ENCODE measurements around the gene BCAR3.

GRCh38 chr1:93554883-93555872 is 126.5 kb downstream of the BCAR3 start:
- TF ChIP-seq POLR2A (IDR thresholded peaks at IDR 0.05) (no peak), CTCF (IDR thresholded peaks at IDR 0.05) (no peak)
